CD4-positive, CD25-positive, alpha-beta regulatory T cell (primary cell): Measurements from ENCODE around the gene TMPRSS5. TPM values are rescaled to one million over a fixed set of nuclear protein-coding genes. Genes with fewer than 3 reads are reported as not detected.
"Not testable (repeated sequence)": the region's sequence is repeated elsewhere in the genome, so short reads cannot be mapped to it uniquely, and the experiment has no call there.

Experiments used
- ATAC-seq, 2 donors: fragments of 150-1000 bp; cut with Tn5 transposase; one replicate each; pipeline ENCODE4 v1.10.0; 2021; ENCODE audit warnings: low read depth in 2 of 2, moderate number of reproducible peaks in 2 of 2, moderate library complexity in 1 of 2
- DNase-seq, 3 donors: peaks; one replicate each; pipeline versions ENCODE4 v3.0.0 to v3.0.0-alpha.2; 2012 to 2022; ENCODE audit warnings: mixed read lengths in 1 of 3
- H3K27ac ChIP-seq: one replicate; pipeline ENCODE4 v1.7.0; 2013; ENCODE audit warnings: mild to moderate bottlenecking, low read length; ENCODE audit not compliant: insufficient read depth, poor library complexity, severe bottlenecking
- H3K27me3 ChIP-seq: one replicate; pipeline ENCODE4 v1.7.0; 2013; ENCODE audit warnings: low read length; ENCODE audit not compliant: control insufficient read depth, insufficient read depth
- H3K36me3 ChIP-seq: one replicate; pipeline ENCODE4 v1.7.0; 2013; ENCODE audit warnings: mild to moderate bottlenecking, low read length, moderate library complexity; ENCODE audit not compliant: control insufficient read depth, insufficient read depth
- H3K4me1 ChIP-seq: 2 replicates; pipeline ENCODE4 v1.7.0; 2013; ENCODE audit warnings: mild to moderate bottlenecking, low read length; ENCODE audit not compliant: insufficient read depth, control insufficient read depth, poor library complexity, severe bottlenecking
- H3K4me3 ChIP-seq: one replicate; pipeline ENCODE4 v1.7.0; 2013; ENCODE audit warnings: low read depth, mild to moderate bottlenecking, low read length, moderate library complexity
- H3K9me3 ChIP-seq, 2 experiments: 1 replicate in 1 of 2; 2 replicates in 1 of 2; pipeline ENCODE4 v1.7.0; 2013; ENCODE audit warnings: low read length in 2 of 2, mild to moderate bottlenecking in 1 of 2, moderate library complexity in 1 of 2; ENCODE audit not compliant: control insufficient read depth in 2 of 2
- H3K27ac Mint-ChIP-seq, 3 donors: one replicate each; pipeline ENCODE4 v1.8.0; 2020 to 2022; ENCODE audit warnings: mild to moderate bottlenecking in 3 of 3, mixed read lengths in 3 of 3, moderate library complexity in 2 of 3
- H3K27me3 Mint-ChIP-seq: one replicate; pipeline ENCODE4 v1.8.0; 2022; ENCODE audit warnings: mild to moderate bottlenecking, mixed read lengths
- H3K36me3 Mint-ChIP-seq: one replicate; pipeline ENCODE4 v1.8.0; 2020; ENCODE audit warnings: mixed read lengths
- H3K4me1 Mint-ChIP-seq, 4 donors: one replicate each; pipeline ENCODE4 v1.8.0; 2020 to 2022; ENCODE audit warnings: mixed read lengths in 4 of 4, mild to moderate bottlenecking in 1 of 4
- H3K4me3 Mint-ChIP-seq, 4 donors: one replicate each; pipeline ENCODE4 v1.8.0; 2020 to 2022; ENCODE audit warnings: mild to moderate bottlenecking in 4 of 4, mixed read lengths in 4 of 4, moderate library complexity in 3 of 4
- H3K9me3 Mint-ChIP-seq, 7 donors: one replicate each; pipeline ENCODE4 v1.8.0; 2020 to 2022; ENCODE audit warnings: mixed read lengths in 7 of 7, mild to moderate bottlenecking in 3 of 7, moderate library complexity in 2 of 7
- polyA plus RNA-seq, 4 donors: library from polyadenylated mRNA; unstranded; fragments of 300-500 nt; fragmentation: Illumina TruSeq; gene quantifications; one replicate each; pipeline ENCODE4 v1.2.3, GENCODE V29; 2021
- total RNA-seq: library from RNA; stranded (reverse); gene quantifications from one replicate; pipeline ENCODE4 v1.2.3, GENCODE V29; 2022

TMPRSS5 gene
- total and polyA plus RNA-seq, 5 donors from 2014 or later = 0.08 to 0.74 TPM; not detected in 3

GRCh38 chr11:113673550-113674396 is 32.3 kb downstream of the TMPRSS5 start:
- H3K27me3 ChIP-seq = no peaks in the 10 kb centered on the region
- no peaks in the 10 kb centered on the region for H3K36me3 ChIP-seq
- H3K4me3 ChIP-seq = no peak overlapping the region
- no peak overlapping the region for H3K27ac ChIP-seq
- Mint-ChIP-seq H3K4me1 (no peaks in the 10 kb centered on the region), H3K27ac (peak overlapping the region in 1 of 3 donors; percentile 34), H3K27me3 (peaks cover 4% of the 10 kb centered on the region), H3K9me3 (peaks cover 0 to 3% (median 0%) of the 10 kb centered on the region in 7 donors), H3K4me3 (no peak overlapping the region), H3K36me3 (no peaks in the 10 kb centered on the region)
- H3K4me1 ChIP-seq = no peaks in the 10 kb centered on the region
- no peak for ATAC-seq
- no peaks in the 10 kb centered on the region for H3K9me3 ChIP-seq
- DNase-seq = no peak

GRCh38 chr11:113671914-113672313 is 34.2 kb downstream of the TMPRSS5 start:
- H3K27me3 ChIP-seq, DNase-seq, H3K27ac ChIP-seq, H3K27ac Mint-ChIP-seq, H3K4me1 Mint-ChIP-seq, H3K9me3 Mint-ChIP-seq, H3K9me3 ChIP-seq, H3K4me3 ChIP-seq, H3K27me3 Mint-ChIP-seq, H3K36me3 ChIP-seq, H3K36me3 Mint-ChIP-seq, H3K4me3 Mint-ChIP-seq, ATAC-seq, H3K4me1 ChIP-seq: not testable (repeated sequence)

- H3K36me3 ChIP-seq = no peaks in the 10 kb centered on the region
- Mint-ChIP-seq H3K4me3 (no peak overlapping the region), H3K4me1 (no peaks in the 10 kb centered on the region), H3K36me3 (no peaks in the 10 kb centered on the region), H3K27me3 (peaks cover 12% of the 10 kb centered on the region), H3K9me3 (peaks cover 0 to 14% (median 7%) of the 10 kb centered on the region in 7 donors), H3K27ac (no peak overlapping the region)
- H3K4me1 ChIP-seq = no peaks in the 10 kb centered on the region
- H3K9me3 ChIP-seq = peaks cover 4 to 5% of the 10 kb centered on the region in 2 experiments
- H3K4me3 ChIP-seq = no peak overlapping the region
- H3K27me3 ChIP-seq = peaks cover 2% of the 10 kb centered on the region
- no peak for ATAC-seq
- no peak for DNase-seq
- H3K27ac ChIP-seq = no peak overlapping the region
These were observed 35.3 kb downstream of the TMPRSS5 start for GRCh38 chr11:113670831-113671215.

GRCh38 chr11:113670149-113670830 is 35.8 kb downstream of the TMPRSS5 start:
- no peak overlapping the region for H3K27ac Mint-ChIP-seq
- no peaks in the 10 kb centered on the region for H3K4me1 Mint-ChIP-seq
- no peak overlapping the region for H3K4me3 Mint-ChIP-seq
- peaks cover 4 to 5% of the 10 kb centered on the region in 2 experiments for H3K9me3 ChIP-seq
- no peak overlapping the region for H3K27ac ChIP-seq
- H3K9me3 Mint-ChIP-seq = peaks cover 0 to 14% (median 7%) of the 10 kb centered on the region in 7 donors
- no peaks in the 10 kb centered on the region for H3K4me1 ChIP-seq
- no peak overlapping the region for H3K4me3 ChIP-seq
- DNase-seq (no peak), ATAC-seq (no peak)
- H3K36me3 Mint-ChIP-seq = no peaks in the 10 kb centered on the region
- peaks cover 15% of the 10 kb centered on the region for H3K27me3 Mint-ChIP-seq
- peaks cover 2% of the 10 kb centered on the region for H3K27me3 ChIP-seq
- H3K36me3 ChIP-seq = no peaks in the 10 kb centered on the region

- peaks cover 20% of the 10 kb centered on the region for H3K27me3 Mint-ChIP-seq
- Histone ChIP-seq H3K9me3 (peaks cover 4 to 5% of the 10 kb centered on the region in 2 experiments), H3K4me3 (no peak overlapping the region), H3K4me1 (no peaks in the 10 kb centered on the region), H3K27ac (no peak overlapping the region), H3K27me3 (peaks cover 2% of the 10 kb centered on the region), H3K36me3 (no peaks in the 10 kb centered on the region)
- no peaks in the 10 kb centered on the region for H3K36me3 Mint-ChIP-seq
- DNase-seq (no peak), ATAC-seq (no peak)
- no peaks in the 10 kb centered on the region for H3K4me1 Mint-ChIP-seq
- H3K27ac Mint-ChIP-seq = no peak overlapping the region
- H3K4me3 Mint-ChIP-seq = no peak overlapping the region
- H3K9me3 Mint-ChIP-seq = peaks cover 0 to 14% (median 8%) of the 10 kb centered on the region in 7 donors
These were observed 37.9 kb downstream of the TMPRSS5 start for GRCh38 chr11:113668255-113668654.

GRCh38 chr11:113667801-113668200 is 38.3 kb downstream of the TMPRSS5 start:
- no peak for ATAC-seq
- no peaks in the 10 kb centered on the region for H3K4me1 ChIP-seq
- H3K9me3 Mint-ChIP-seq = peaks cover 0 to 14% (median 8%) of the 10 kb centered on the region in 7 donors
- H3K36me3 ChIP-seq = no peaks in the 10 kb centered on the region
- H3K27me3 ChIP-seq = peaks cover 2% of the 10 kb centered on the region
- H3K4me3 ChIP-seq = no peak overlapping the region
- no peak overlapping the region for H3K27ac Mint-ChIP-seq
- H3K36me3 Mint-ChIP-seq = no peaks in the 10 kb centered on the region
- no peak overlapping the region for H3K4me3 Mint-ChIP-seq
- no peaks in the 10 kb centered on the region for H3K4me1 Mint-ChIP-seq
- no peak for DNase-seq
- H3K27me3 Mint-ChIP-seq = peaks cover 20% of the 10 kb centered on the region
- H3K27ac ChIP-seq = no peak overlapping the region
- H3K9me3 ChIP-seq = peaks cover 4 to 5% of the 10 kb centered on the region in 2 experiments

- H3K36me3 ChIP-seq = no peaks in the 10 kb centered on the region
- peaks cover 20% of the 10 kb centered on the region for H3K27me3 Mint-ChIP-seq
- peaks cover 0 to 14% (median 8%) of the 10 kb centered on the region in 7 donors for H3K9me3 Mint-ChIP-seq
- ATAC-seq (no peak), DNase-seq (no peak)
- peaks cover 4 to 5% of the 10 kb centered on the region in 2 experiments for H3K9me3 ChIP-seq
- H3K4me3 Mint-ChIP-seq = no peak overlapping the region
- no peaks in the 10 kb centered on the region for H3K4me1 Mint-ChIP-seq
- no peak overlapping the region for H3K27ac Mint-ChIP-seq
- H3K27ac ChIP-seq = no peak overlapping the region
- H3K4me1 ChIP-seq = no peaks in the 10 kb centered on the region
- no peak overlapping the region for H3K4me3 ChIP-seq
- no peaks in the 10 kb centered on the region for H3K36me3 Mint-ChIP-seq
- H3K27me3 ChIP-seq = peaks cover 2% of the 10 kb centered on the region
These were observed 39.5 kb downstream of the TMPRSS5 start for GRCh38 chr11:113666584-113666983.
